ENCODE measurements around the gene SETX.
A peak's percentile ranks its signal among the peaks of the same experiment; 100 is the strongest.
"Not testable (repeated sequence)": the region's sequence is repeated elsewhere in the genome, so short reads cannot be mapped to it uniquely, and the experiment has no call there.

The SETX gene

GRCh38 chr9:132354637-132355355 is at the start of gene SETX:
SETX (minus strand) TSS chr9:132354986; CDS start chr9:132349428, 5,558 bp downstream.
- peak; percentile 92 to 95 for DNase-seq (ENCODE audit: low read depth in 1 of 2, low spot score in 1 of 2)

- DNase-seq (ENCODE audit: low read depth in 1 of 2, low spot score in 1 of 2) = no peak
Measured at GRCh38 chr9:132404228-132404881, 49.6 kb upstream of the SETX start.

- no peak for DNase-seq (ENCODE audit: low read depth in 1 of 2, low spot score in 1 of 2)
Measured at GRCh38 chr9:132401824-132402223, 47.0 kb upstream of the SETX start.

GRCh38 chr9:132395560-132395959 is 40.8 kb upstream of the SETX start:
- no peak for DNase-seq (ENCODE audit: low read depth in 1 of 2, low spot score in 1 of 2)

- DNase-seq (ENCODE audit: low read depth in 1 of 2, low spot score in 1 of 2) = no peak
Measured at GRCh38 chr9:132391449-132391848, 36.7 kb upstream of the SETX start.

GRCh38 chr9:132390966-132391365 is 36.2 kb upstream of the SETX start:
- DNase-seq (ENCODE audit: low read depth in 1 of 2, low spot score in 1 of 2) = no peak

- DNase-seq (ENCODE audit: low read depth in 1 of 2, low spot score in 1 of 2) = no peak
Measured at GRCh38 chr9:132387133-132387532, 32.3 kb upstream of the SETX start.

- DNase-seq (ENCODE audit: low read depth in 1 of 2, low spot score in 1 of 2) = no peak
Measured at GRCh38 chr9:132384376-132384775, 29.6 kb upstream of the SETX start.

GRCh38 chr9:132383462-132383883 is 28.7 kb upstream of the SETX start:
- DNase-seq (ENCODE audit: low read depth in 1 of 2, low spot score in 1 of 2) = no peak

- no peak for DNase-seq (ENCODE audit: low read depth in 1 of 2, low spot score in 1 of 2)
Measured at GRCh38 chr9:132381966-132382541, 27.3 kb upstream of the SETX start.

GRCh38 chr9:132378416-132378815 is 23.6 kb upstream of the SETX start:
- not testable (repeated sequence) for DNase-seq (ENCODE audit: low read depth in 1 of 2, low spot score in 1 of 2)

- not testable (repeated sequence) for DNase-seq (ENCODE audit: low read depth in 1 of 2, low spot score in 1 of 2)
Measured at GRCh38 chr9:132377769-132378168, 23.0 kb upstream of the SETX start.

GRCh38 chr9:132372177-132373095 is 17.6 kb upstream of the SETX start:
- DNase-seq (ENCODE audit: low read depth in 1 of 2, low spot score in 1 of 2) = no peak

- no peak for DNase-seq (ENCODE audit: low read depth in 1 of 2, low spot score in 1 of 2)
Measured at GRCh38 chr9:132370592-132370991, 15.8 kb upstream of the SETX start.

GRCh38 chr9:132369421-132369820 is 14.6 kb upstream of the SETX start:
- DNase-seq (ENCODE audit: low read depth in 1 of 2, low spot score in 1 of 2) = no peak

GRCh38 chr9:132367613-132368313 is 13.0 kb upstream of the SETX start:
- DNase-seq (ENCODE audit: low read depth in 1 of 2, low spot score in 1 of 2) = no peak

- no peak for DNase-seq (ENCODE audit: low read depth in 1 of 2, low spot score in 1 of 2)
Measured at GRCh38 chr9:132366481-132366880, 11.7 kb upstream of the SETX start.

- no peak for DNase-seq (ENCODE audit: low read depth in 1 of 2, low spot score in 1 of 2)
Measured at GRCh38 chr9:132365986-132366385, 11.2 kb upstream of the SETX start.

- DNase-seq (ENCODE audit: low read depth in 1 of 2, low spot score in 1 of 2) = no peak
Measured at GRCh38 chr9:132364068-132364467, 9.3 kb upstream of the SETX start.

GRCh38 chr9:132357764-132358163 is 3.0 kb upstream of the SETX start:
- DNase-seq (ENCODE audit: low read depth in 1 of 2, low spot score in 1 of 2) = no peak
